Effector CD4-positive, alpha-beta T cell (primary cell): ENCODE data around the gene TENM4.

Source experiments
- DNase-seq: peaks from one replicate; pipeline ENCODE4 v3.0.0-alpha.2; 2020

The TENM4 gene

GRCh38 chr11:78796956-78797355 is 643.9 kb downstream of the TENM4 start:
- no peak for DNase-seq

- DNase-seq: no peak
These were observed 645.1 kb downstream of the TENM4 start for GRCh38 chr11:78795621-78796261.

GRCh38 chr11:78791964-78792363 is 648.9 kb downstream of the TENM4 start:
- DNase-seq: no peak

DNA sequence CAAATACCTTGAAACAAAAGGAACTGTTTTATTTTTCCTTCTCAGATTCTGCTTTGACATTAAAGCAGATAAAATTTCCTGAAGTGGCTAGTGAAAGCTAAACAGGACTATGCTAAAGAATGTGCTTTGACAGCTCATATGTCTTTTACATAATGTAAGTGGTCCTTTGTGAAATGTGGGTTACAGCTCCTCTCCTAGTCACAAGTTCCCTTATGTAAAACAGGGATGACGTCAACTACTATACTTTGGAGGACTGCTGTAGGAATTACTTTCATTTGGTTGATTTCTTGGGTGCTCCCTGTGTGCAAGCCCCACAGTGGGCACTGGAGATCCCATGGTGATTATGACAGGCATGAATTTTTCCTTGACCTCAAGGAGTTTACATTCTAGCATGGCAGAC is 649.6 kb downstream of the TENM4 start:
- no peak for DNase-seq

GRCh38 chr11:78790784-78791183 is 650.0 kb downstream of the TENM4 start:
- DNase-seq: no peak

DNA sequence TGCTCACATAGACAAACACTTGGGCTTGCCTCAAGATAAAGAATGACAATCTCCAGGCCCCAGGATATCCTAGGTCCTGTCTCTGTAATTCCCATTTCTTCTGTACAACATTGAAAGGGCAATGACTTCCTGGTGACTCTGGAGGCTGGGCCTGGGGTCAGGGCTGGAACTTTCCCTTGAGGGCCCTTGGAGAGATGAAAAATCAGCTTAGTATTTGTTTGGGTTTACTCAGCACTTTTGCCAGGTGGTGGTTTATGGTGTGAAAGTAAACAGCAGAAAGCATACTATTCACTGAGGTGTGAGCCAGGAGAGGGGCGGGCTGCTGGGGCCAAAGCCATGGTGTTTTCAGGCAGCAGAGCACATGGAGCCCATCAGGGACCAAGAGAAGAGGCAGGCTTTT is 651.5 kb downstream of the TENM4 start:
- DNase-seq: no peak

DNA sequence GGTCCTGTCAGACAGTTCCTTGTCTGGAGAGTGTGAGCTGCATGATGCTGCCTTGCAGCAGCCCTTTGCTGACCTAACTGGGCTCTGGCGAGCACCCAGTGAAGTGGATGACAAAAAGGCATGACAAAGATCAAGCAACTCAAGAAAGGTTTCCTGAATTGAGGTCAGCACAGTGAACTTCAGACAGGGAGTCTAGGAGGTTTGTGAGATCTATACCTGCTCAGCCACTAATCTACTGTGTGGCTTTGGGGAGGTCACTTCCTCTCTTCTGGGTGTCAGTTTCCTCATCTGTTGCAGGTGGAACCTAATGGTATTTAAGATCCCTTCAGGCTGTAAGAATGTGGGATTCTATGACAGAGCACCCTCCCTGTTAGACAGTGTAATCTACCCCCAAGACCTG is 652.3 kb downstream of the TENM4 start:
- DNase-seq: no peak

- DNase-seq: no peak
These were observed 653.1 kb downstream of the TENM4 start for GRCh38 chr11:78787696-78788095.

DNA sequence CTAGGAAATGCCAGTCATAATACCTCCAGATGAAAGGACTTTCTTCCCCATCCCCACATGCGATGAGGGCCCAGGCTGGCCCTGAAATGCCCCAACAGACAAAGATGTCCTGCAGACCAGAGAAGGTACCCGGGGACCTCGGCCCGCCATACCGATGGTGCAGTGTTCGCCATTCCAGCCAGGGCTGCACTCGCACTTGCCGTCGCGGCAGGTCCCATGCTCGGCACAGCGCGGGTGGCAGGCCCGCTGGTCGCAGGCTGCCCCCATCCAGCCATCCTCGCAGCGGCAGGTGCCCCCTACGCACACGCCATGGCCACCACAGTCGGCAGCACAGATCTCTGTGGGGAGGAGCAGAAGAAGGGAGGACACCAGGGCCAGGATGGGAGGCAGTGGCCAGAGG is 654.1 kb downstream of the TENM4 start:
- no peak for DNase-seq

- DNase-seq: no peak
These were observed 654.7 kb downstream of the TENM4 start for GRCh38 chr11:78786086-78786485.

DNA sequence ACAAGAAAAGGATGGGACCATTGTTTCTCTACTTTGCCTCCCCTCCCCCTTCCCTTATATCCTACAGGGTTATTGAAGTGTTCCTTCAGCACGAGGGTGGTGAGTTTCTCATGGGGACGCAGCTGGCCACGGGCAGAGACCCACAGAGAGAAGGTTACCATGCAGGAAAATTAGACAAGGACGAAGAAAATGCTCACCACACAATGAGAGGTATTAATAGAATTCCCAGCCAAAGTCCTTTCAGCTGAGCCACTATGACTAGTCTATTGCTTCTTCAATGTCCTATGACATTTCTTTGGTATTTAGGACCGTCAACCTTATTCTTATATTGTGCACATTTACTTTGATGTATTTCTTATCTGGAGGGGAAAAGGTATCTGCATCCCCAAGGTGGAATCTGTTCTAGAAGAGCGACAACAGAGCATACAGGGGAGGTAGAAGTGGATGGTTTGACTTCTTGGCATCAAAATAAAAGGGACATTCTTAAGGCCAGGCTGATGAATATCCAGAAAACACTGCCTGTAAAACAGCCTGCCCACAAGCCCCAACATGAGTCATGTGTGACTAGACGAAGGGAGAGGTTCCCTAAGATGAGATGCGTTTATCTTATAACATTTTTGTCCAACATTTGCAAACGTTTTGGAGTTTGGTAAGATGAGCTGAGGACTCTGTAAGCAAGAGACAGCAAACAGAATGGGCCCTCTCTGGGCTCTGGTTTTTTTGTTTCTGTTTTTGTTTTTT is 656.3 kb downstream of the TENM4 start:
- DNase-seq: no peak

- DNase-seq: no peak
These were observed 657.0 kb downstream of the TENM4 start for GRCh38 chr11:78783846-78784245.

DNA sequence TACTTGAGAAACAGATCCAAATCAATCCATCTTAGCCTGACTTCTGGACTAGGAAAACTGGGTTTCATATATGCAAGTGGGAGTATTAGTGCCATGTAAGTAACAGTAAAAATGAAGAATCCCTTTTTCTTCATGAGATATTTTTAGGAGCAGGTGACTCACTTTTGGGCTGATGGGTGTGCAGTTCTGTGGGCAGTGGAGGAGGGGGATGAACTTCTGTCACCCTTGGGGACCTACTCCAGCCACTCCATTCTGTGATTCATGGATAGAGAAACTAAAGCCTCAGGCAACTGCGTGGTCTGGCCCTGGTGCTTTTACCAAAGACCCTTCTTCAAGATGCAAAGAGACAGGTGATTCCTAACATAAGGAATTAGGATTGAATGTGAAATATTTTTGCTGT is 657.5 kb downstream of the TENM4 start:
- no peak for DNase-seq

DNA sequence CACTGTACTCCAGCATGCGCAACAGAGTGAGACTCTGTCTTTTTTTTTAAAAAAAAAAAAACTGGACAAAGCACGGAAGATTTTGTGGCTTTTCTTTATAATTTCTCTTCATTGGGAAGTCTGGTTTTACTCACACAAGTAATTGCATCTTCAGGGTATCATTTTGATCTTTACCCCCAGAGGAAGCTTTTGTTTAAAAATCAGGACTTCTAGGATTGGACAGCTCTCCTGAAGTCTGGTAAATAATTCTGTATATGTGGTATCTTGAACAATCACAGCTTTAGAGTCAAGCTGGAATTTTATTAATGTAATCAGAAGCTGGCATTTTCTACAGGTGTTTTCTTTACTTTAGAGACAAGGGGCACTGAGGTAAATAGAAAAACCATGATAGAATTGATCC is 658.1 kb downstream of the TENM4 start:
- DNase-seq: no peak

DNA sequence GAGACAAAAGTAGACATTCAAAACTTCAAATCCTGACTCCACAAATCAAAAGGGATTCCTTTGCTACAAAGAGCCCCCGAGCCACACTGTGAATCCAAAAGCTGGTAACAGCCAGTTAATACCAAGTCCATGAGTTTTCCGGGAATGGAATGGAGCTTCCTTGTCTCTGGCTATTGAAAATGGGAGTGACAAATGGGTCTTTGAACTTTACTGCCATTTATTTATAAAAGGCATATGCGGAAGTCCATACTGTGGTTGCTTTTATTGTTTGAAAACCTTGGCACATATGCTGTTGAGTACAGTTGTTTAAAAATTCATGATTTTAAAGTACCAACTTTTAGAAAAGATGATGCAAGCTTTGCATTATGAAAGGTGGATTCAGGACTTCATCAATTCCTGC is 659.9 kb downstream of the TENM4 start:
- DNase-seq: no peak

- DNase-seq: no peak
These were observed 667.3 kb downstream of the TENM4 start for GRCh38 chr11:78773492-78773891.

- DNase-seq: no peak
These were observed 667.8 kb downstream of the TENM4 start for GRCh38 chr11:78773077-78773476.

- DNase-seq: no peak
These were observed 668.6 kb downstream of the TENM4 start for GRCh38 chr11:78772186-78772585.

DNA sequence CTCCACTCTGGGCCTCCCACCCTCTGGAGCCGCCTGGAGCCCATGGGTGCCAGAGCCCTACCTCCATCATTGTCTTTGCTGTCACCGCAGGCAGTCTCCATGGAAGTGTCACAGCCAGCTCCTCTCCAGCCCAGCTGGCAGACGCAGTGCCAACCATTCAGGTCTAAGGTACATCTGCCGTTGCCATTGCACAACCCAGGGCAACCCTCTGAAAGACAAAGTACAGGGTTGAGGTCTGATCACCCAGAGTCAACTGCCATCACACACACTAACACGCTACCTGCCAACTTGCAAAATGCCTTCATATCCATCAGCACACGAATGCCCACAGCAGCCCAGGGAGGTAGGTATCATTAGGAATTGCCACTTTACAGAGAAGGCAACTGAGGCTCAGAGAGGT is 669.9 kb downstream of the TENM4 start:
- DNase-seq: no peak

DNA sequence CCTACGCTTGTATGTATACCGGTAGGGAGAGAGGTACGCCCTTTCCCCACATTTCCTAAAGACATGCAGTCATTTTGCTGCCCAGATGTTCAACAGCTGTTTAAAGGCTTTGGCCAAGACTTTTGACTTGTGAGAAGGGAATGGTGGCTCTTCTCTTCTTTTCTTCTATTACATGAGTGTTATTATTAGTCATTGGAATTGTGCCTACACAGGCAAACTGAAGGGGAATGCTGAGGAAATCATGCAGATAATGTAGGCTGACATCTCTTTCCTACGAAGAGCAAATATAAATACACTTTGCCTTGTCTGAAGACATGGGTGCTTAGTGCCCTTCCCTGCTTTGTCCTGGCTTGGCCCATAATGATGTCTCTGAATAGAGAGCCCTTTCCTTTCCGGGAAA is 671.9 kb downstream of the TENM4 start:
- DNase-seq: no peak

DNA sequence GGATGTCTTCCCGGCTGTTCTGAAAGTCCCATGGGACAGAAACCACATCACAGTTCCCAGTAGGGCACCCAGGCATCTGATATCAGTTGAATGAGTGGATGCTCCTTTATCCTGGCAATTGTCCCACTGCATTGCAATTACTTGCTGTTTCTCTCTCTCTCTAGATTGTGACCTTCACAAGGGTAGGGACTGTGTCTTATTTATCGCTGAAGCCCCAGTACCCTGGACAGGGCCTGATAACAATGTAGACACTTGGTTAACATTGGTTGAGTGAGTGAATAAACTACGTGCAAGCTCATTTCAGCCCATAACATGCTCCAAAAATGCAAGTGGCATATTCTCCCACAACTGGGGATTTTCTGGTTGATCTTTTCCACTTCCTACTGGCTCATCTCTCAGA is 672.5 kb downstream of the TENM4 start:
- no peak for DNase-seq

GRCh38 chr11:78767027-78767932 is 673.5 kb downstream of the TENM4 start:
- DNase-seq: no peak

DNA sequence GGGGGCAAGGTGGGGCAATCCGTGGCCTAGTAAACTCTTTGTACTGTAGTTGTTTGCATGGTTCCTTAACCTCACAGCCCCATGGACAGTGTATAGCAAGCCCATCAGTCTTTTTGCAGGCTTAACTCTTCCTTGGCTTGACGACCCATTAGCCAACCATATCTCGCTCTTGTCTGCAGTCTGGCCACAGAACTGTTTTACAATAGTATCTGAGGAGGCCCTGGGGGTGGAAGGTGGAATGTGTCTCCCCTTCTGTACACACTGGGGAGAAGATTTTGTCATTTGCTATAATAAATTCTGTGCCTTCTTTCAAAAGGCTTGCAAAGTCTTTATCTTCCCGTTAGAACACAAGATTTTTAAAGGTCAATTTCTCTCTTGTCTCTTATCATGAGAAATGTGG is 675.9 kb downstream of the TENM4 start:
- DNase-seq: no peak

- DNase-seq: no peak
These were observed 677.2 kb downstream of the TENM4 start for GRCh38 chr11:78763664-78764063.
